ENCODE results near the gene ETNPPL.

Gene ETNPPL

DNA sequence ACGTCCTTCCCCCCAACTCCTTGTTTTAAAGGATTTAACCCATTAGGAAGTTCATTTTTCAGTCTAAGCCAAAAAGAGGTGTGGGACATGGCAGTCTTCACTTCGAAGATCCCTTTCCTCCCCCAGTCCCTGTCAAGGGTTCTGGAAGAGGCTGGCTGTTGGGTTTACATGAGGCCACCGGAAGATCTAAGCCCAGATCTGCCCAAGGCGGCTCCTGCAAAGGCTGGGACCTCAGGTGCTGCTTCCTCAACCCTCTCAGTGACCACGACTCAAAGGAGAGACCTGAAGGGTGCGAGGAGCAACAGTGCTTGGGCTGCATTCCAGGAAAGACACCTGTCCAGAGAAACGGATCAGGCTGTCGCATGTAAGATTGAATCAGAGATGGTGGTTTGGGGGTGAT lies 23.5 kb upstream of the ETNPPL start:
- no peak overlapping the region for H3K4me3 ChIP-seq (ENCODE audit: low read depth, low read length)
- POLR2A ChIA-PET = no interaction called here
- CTCF ChIA-PET = no interaction called here
- TF ChIP-seq, protein P1, sequence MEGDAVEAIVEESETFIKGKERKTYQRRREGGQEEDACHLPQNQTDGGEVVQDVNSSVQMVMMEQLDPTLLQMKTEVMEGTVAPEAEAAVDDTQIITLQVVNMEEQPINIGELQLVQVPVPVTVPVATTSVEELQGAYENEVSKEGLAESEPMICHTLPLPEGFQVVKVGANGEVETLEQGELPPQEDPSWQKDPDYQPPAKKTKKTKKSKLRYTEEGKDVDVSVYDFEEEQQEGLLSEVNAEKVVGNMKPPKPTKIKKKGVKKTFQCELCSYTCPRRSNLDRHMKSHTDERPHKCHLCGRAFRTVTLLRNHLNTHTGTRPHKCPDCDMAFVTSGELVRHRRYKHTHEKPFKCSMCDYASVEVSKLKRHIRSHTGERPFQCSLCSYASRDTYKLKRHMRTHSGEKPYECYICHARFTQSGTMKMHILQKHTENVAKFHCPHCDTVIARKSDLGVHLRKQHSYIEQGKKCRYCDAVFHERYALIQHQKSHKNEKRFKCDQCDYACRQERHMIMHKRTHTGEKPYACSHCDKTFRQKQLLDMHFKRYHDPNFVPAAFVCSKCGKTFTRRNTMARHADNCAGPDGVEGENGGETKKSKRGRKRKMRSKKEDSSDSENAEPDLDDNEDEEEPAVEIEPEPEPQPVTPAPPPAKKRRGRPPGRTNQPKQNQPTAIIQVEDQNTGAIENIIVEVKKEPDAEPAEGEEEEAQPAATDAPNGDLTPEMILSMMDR (IDR thresholded peaks at IDR 0.05; ENCODE audit: insufficient read depth, low read length, missing control alignments) = no peak
- DNase-seq (ENCODE audit: low read depth, low spot score) = no peak

DNA sequence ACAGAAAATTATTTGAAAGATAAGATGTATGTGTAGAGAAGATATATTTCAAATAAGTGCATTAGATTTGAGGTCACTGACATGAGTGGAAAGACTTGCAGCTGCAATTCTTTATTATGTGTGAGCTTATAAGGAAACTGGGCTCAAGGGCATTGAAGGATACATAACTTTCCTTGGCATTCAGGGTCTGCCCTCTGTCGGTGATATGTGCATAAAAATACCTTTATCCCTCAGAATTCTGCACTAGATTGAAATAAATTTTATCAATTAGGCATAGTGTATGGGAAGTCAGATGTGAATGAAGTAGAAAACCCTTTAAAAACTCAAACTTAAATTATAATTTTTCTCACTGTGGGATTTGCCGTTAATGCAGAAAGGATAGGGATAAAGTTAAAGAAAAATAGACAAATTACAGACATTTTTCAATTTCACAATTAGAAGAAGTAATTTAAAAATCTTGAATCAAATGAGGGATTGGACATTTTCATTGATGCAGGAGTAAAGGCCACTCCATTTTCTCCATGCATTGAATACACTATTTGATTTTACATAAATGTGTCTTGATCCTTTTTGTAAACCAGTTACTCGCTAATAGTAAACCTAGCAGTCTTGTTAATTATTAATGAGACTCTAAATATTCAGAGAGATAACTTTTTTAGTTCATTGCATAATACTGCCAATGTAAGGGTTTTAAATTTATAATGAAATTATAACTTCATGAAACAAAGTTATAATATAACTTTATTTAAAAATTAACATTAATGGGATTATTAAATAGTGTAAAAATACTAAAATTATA lies 21.0 kb upstream of the ETNPPL start:
- TF ChIP-seq, protein P1 (IDR thresholded peaks at IDR 0.05; ENCODE audit: insufficient read depth, low read length, missing control alignments) = peak; percentile 20
- DNase-seq (ENCODE audit: low read depth, low spot score) = no peak
- POLR2A ChIA-PET = no interaction called here
- H3K4me3 ChIP-seq (ENCODE audit: low read depth, low read length) = no peak overlapping the region
- CTCF ChIA-PET = interaction anchor here (0.7 to 1.0 kb wide), 2 partner anchors 9 to 97 kb away, joined by 4 read pairs; no protein-coding TSS in a partner anchor

GRCh38 chr4:108779958-108780357 lies 17.1 kb upstream of the ETNPPL start:
- POLR2A ChIA-PET = no interaction called here
- CTCF ChIA-PET = no interaction called here
- DNase-seq (ENCODE audit: low read depth, low spot score) = no peak
- TF ChIP-seq, protein P1 (IDR thresholded peaks at IDR 0.05; ENCODE audit: insufficient read depth, low read length, missing control alignments) = no peak
- no peak overlapping the region for H3K4me3 ChIP-seq (ENCODE audit: low read depth, low read length)

DNA sequence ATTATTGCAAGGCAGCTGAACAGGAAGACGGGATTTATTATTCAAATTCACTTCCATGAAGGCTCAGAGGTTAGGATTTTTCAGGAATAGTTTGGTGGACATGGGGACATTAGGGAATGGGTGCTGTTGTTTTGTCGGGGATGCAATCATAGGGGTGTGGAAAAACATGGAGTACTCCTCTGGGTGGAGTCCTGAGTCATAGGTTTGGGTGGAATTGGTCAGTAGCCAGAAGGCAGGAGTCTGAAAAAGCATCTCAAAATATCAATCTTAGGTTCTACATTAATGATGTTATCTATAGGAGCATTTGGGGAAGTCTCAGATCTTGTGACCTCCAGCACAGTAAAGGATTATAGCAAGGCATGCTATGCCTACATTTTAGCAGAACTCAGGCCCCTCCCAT lies 14.5 kb upstream of the ETNPPL start:
- H3K4me3 ChIP-seq (ENCODE audit: low read depth, low read length) = no peak overlapping the region
- TF ChIP-seq, protein P1 (IDR thresholded peaks at IDR 0.05; ENCODE audit: insufficient read depth, low read length, missing control alignments) = no peak
- ChIA-PET POLR2A (no interaction called here), CTCF (no interaction called here)
- no peak for DNase-seq (ENCODE audit: low read depth, low spot score)

DNA sequence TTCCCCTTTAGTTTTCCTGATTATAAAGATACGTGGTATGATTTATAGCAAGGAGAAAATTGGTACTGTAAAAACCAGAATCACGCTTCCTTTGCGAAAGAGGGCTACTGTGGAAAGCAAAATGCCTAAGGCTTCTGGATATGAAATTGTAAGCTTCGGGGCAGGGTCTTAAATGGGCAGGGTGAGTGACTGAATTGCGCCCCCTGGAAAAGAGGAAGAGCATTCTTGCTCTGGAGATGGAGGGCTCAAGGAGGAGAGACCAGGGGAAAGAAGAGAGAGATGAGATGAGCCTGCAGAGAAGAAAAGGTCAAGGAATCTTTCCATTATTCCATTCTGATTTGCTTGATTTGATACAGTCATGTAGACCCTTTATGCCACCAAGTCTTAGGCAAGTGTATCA lies 13.1 kb upstream of the ETNPPL start:
- TF ChIP-seq, protein P1 (IDR thresholded peaks at IDR 0.05; ENCODE audit: insufficient read depth, low read length, missing control alignments) = no peak
- DNase-seq (ENCODE audit: low read depth, low spot score) = no peak
- H3K4me3 ChIP-seq (ENCODE audit: low read depth, low read length) = no peak overlapping the region
- ChIA-PET CTCF (no interaction called here), POLR2A (no interaction called here)

- H3K4me3 ChIP-seq (ENCODE audit: low read depth, low read length) = no peak overlapping the region
- POLR2A ChIA-PET = no interaction called here
- TF ChIP-seq, protein P1 (IDR thresholded peaks at IDR 0.05; ENCODE audit: insufficient read depth, low read length, missing control alignments) = no peak
- no peak for DNase-seq (ENCODE audit: low read depth, low spot score)
- CTCF ChIA-PET = interaction anchor here (1.2 to 1.7 kb wide), 2 partner anchors 9 to 631 kb away, joined by 3 to 4 read pairs; no protein-coding TSS in a partner anchor
Measured at GRCh38 chr4:108774809-108775530, 12.1 kb upstream of the ETNPPL start.
